ENCODE measurements around the gene MED25.

Gene MED25

GRCh38 chr19:49786376-49786820, 31.7 kb upstream of the MED25 start:
- TF ChIP-seq EZH2phosphoT487 (conservative IDR thresholded peaks at IDR 0.05; ENCODE audit: low read length) (no peak), CTCF (IDR thresholded peaks at IDR 0.05; ENCODE audit: insufficient read depth, low read length, poor library complexity, severe bottlenecking) (no peak)
- Histone ChIP-seq H3K79me2 (ENCODE audit: insufficient read depth, low read length) (no peaks in the 10 kb centered on the region), H3F3A (ENCODE audit: insufficient read depth) (no peaks in the 10 kb centered on the region), H2AFZ (ENCODE audit: low read depth, low read length, severe bottlenecking) (no peak overlapping the region), H3K4me3 (ENCODE audit: insufficient read depth, low read length, poor library complexity, severe bottlenecking) (no peak overlapping the region), H3K27me3 (ENCODE audit: low read length) (no peaks in the 10 kb centered on the region), H3K9me3 (ENCODE audit: insufficient read depth, low read length) (no peaks in the 10 kb centered on the region), H3K9me2 (replicated peaks; ENCODE audit: insufficient read depth, low read length) (no peaks in the 10 kb centered on the region), H3K9ac (ENCODE audit: low read length) (no peak overlapping the region), H3K4me2 (ENCODE audit: low read depth, low read length, poor library complexity, severe bottlenecking) (no peak overlapping the region), H4K20me1 (ENCODE audit: low read depth, low read length) (no peaks in the 10 kb centered on the region), H3K27ac (ENCODE audit: low read depth, low read length) (no peak overlapping the region), H3K36me3 (ENCODE audit: low read length) (no peaks in the 10 kb centered on the region)

DNA sequence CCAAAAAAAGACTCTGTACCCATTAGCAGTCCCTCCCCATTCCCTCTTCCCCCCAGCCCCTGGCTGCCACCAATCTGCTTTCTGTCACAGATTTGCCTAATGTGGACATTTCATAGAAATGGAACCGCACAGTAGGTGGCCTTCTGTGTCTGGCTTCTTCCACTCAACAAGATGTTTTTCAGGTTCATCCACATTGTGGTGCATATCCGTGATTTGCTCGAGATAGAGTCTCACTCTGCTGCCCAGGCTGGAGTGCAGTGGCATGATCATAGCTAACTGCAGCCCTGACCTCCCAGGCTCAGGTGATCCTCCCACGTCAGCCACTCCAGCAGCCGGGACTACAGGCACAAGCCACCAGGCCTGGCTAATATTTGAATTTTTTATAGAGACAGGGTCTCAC, 30.3 kb upstream of the MED25 start:
- Histone ChIP-seq H3K36me3 (ENCODE audit: low read length) (no peaks in the 10 kb centered on the region), H3K4me2 (ENCODE audit: low read depth, low read length, poor library complexity, severe bottlenecking) (no peak overlapping the region), H2AFZ (ENCODE audit: low read depth, low read length, severe bottlenecking) (no peak overlapping the region), H3K9me2 (replicated peaks; ENCODE audit: insufficient read depth, low read length) (no peaks in the 10 kb centered on the region), H3F3A (ENCODE audit: insufficient read depth) (no peaks in the 10 kb centered on the region), H3K27ac (ENCODE audit: low read depth, low read length) (no peak overlapping the region), H3K4me3 (ENCODE audit: insufficient read depth, low read length, poor library complexity, severe bottlenecking) (no peak overlapping the region), H3K27me3 (ENCODE audit: low read length) (no peaks in the 10 kb centered on the region), H3K79me2 (ENCODE audit: insufficient read depth, low read length) (no peaks in the 10 kb centered on the region), H3K9me3 (ENCODE audit: insufficient read depth, low read length) (no peaks in the 10 kb centered on the region), H4K20me1 (ENCODE audit: low read depth, low read length) (no peaks in the 10 kb centered on the region), H3K9ac (ENCODE audit: low read length) (no peak overlapping the region)
- no peak for TF ChIP-seq EZH2phosphoT487 (conservative IDR thresholded peaks at IDR 0.05; ENCODE audit: low read length)
- no peak for TF ChIP-seq CTCF (IDR thresholded peaks at IDR 0.05; ENCODE audit: insufficient read depth, low read length, poor library complexity, severe bottlenecking)

- no peaks in the 10 kb centered on the region for H3K79me2 ChIP-seq (ENCODE audit: insufficient read depth, low read length)
- H3K9me2 ChIP-seq (replicated peaks; ENCODE audit: insufficient read depth, low read length): no peaks in the 10 kb centered on the region
- no peak overlapping the region for H3K27ac ChIP-seq (ENCODE audit: low read depth, low read length)
- no peaks in the 10 kb centered on the region for H3K36me3 ChIP-seq (ENCODE audit: low read length)
- no peak overlapping the region for H3K9ac ChIP-seq (ENCODE audit: low read length)
- no peak overlapping the region for H2AFZ ChIP-seq (ENCODE audit: low read depth, low read length, severe bottlenecking)
- no peaks in the 10 kb centered on the region for H3K27me3 ChIP-seq (ENCODE audit: low read length)
- no peak overlapping the region for H3K4me3 ChIP-seq (ENCODE audit: insufficient read depth, low read length, poor library complexity, severe bottlenecking)
- no peak for TF ChIP-seq EZH2phosphoT487 (conservative IDR thresholded peaks at IDR 0.05; ENCODE audit: low read length)
- TF ChIP-seq CTCF (IDR thresholded peaks at IDR 0.05; ENCODE audit: insufficient read depth, low read length, poor library complexity, severe bottlenecking): no peak
- no peaks in the 10 kb centered on the region for H3K9me3 ChIP-seq (ENCODE audit: insufficient read depth, low read length)
- H4K20me1 ChIP-seq (ENCODE audit: low read depth, low read length): no peaks in the 10 kb centered on the region
- no peaks in the 10 kb centered on the region for H3F3A ChIP-seq (ENCODE audit: insufficient read depth)
- no peak overlapping the region for H3K4me2 ChIP-seq (ENCODE audit: low read depth, low read length, poor library complexity, severe bottlenecking)
Measured at GRCh38 chr19:49788857-49789256, 29.2 kb upstream of the MED25 start.
